Body of pancreas (tissue), 4 donors: ENCODE results near the gene SDC3.

ENCODE experiments used
- POLR2A ChIP-seq, 3 donors: fragments of 450-650 bp; IDR thresholded peaks; one replicate each; pipeline ENCODE4 v1.6.1; 2016; ENCODE audit warnings: antibody characterized with exemption in 3 of 3, mild to moderate bottlenecking in 2 of 3
- TF ChIP-seq, protein P1 (sequence below), 7 experiments: fragments of 450-650 bp in 4 of 7; fragments of 200-600 bp in 3 of 7; sonication (generic) in 3 of 7; IDR thresholded peaks; one replicate each; pipeline ENCODE4 v1.5.1; 2016 to 2019; ENCODE audit warnings: antibody characterized with exemption in 7 of 7

DNA sequence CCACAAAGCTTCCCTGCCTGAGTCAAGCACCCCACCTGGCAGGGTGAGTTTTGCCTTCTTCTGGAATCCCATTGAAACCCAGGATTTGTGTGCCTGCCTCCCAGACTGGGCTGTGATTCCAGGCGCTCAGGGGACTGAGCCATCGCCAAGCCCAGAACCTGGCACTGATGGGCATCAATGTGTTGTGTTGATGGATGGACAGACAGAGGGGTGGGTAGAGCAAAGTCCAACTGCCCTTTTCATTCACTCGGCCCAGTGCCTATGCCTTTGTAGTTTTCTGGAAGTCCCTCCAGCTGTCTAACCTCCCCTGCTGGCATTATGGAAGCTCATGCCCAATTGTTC is 85.0 kb downstream of the SDC3 start:
- TF ChIP-seq, protein P1, sequence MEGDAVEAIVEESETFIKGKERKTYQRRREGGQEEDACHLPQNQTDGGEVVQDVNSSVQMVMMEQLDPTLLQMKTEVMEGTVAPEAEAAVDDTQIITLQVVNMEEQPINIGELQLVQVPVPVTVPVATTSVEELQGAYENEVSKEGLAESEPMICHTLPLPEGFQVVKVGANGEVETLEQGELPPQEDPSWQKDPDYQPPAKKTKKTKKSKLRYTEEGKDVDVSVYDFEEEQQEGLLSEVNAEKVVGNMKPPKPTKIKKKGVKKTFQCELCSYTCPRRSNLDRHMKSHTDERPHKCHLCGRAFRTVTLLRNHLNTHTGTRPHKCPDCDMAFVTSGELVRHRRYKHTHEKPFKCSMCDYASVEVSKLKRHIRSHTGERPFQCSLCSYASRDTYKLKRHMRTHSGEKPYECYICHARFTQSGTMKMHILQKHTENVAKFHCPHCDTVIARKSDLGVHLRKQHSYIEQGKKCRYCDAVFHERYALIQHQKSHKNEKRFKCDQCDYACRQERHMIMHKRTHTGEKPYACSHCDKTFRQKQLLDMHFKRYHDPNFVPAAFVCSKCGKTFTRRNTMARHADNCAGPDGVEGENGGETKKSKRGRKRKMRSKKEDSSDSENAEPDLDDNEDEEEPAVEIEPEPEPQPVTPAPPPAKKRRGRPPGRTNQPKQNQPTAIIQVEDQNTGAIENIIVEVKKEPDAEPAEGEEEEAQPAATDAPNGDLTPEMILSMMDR (IDR thresholded peaks at IDR 0.05), result no peak
- TF ChIP-seq POLR2A (IDR thresholded peaks at IDR 0.05), result no peak
